Measurements from ENCODE around the gene MMP28.

DNA sequence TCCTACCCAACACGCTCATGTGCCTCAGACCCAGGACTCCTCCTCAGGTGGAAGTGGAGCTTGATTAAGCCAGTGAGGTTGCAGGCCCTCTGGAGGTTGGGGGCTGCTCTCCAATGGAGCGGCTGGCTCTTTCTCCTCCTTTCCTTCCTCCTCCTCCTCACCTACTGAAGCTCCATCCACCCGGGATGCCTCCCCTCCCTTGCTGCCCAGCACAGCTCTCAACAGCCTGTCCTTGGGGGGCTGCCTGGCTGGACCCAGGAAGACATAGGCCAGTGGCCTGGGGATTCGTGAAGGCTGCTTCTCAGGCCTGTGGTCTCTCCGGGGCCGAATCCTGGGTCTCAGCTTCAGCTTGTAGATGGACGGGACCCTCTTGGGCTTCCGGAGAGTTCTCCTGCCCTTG, 50.6 kb downstream of the MMP28 start:
- TF ChIP-seq, protein P1, sequence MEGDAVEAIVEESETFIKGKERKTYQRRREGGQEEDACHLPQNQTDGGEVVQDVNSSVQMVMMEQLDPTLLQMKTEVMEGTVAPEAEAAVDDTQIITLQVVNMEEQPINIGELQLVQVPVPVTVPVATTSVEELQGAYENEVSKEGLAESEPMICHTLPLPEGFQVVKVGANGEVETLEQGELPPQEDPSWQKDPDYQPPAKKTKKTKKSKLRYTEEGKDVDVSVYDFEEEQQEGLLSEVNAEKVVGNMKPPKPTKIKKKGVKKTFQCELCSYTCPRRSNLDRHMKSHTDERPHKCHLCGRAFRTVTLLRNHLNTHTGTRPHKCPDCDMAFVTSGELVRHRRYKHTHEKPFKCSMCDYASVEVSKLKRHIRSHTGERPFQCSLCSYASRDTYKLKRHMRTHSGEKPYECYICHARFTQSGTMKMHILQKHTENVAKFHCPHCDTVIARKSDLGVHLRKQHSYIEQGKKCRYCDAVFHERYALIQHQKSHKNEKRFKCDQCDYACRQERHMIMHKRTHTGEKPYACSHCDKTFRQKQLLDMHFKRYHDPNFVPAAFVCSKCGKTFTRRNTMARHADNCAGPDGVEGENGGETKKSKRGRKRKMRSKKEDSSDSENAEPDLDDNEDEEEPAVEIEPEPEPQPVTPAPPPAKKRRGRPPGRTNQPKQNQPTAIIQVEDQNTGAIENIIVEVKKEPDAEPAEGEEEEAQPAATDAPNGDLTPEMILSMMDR (IDR thresholded peaks at IDR 0.05), result no peak
- no peak for TF ChIP-seq POLR2A (IDR thresholded peaks at IDR 0.05)
